Adrenal gland (tissue), 5 donors: Measurements from ENCODE around the gene PDGFC.

ENCODE experiments used
- POLR2A ChIP-seq, 2 donors: fragments of 450-650 bp; IDR thresholded peaks; one replicate each; pipeline ENCODE4 v1.6.1; 2017; ENCODE audit warnings: antibody characterized with exemption in 2 of 2, mild to moderate bottlenecking in 2 of 2, moderate library complexity in 1 of 2
- TF ChIP-seq, protein P1 (sequence below), 6 experiments: fragments of 450-650 bp in 4 of 6; fragments of 200-600 bp in 2 of 6; sonication (generic) in 1 of 6; IDR thresholded peaks; 1 replicate in 5 of 6; 2 replicates in 1 of 6; pipeline versions ENCODE4 v1.5.1 to v1.8.0; 2016 to 2021; ENCODE audit warnings: antibody characterized with exemption in 6 of 6, mild to moderate bottlenecking in 2 of 6, moderate library complexity in 1 of 6
- donor health status: DM: no; HTN: no; CAD: no.

DNA sequence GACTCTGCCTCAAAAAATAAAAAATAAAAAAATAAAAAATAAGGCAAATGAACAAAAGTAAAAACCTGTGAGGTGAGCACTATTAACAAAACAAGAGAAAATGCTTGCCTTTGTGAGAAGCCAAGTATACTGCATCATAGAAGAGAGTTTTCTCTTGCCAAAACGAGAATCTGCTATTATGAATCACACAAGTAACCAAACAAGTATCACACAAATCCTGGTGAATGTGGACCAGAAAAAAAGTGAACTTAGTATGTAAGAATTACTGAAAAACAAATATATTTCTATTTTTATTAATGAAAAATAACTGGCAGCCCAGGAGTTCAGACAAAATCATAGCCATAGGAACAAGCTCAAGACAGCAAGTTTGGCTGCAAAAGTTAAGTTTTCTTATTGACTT, 193.5 kb downstream of the PDGFC start:
- TF ChIP-seq, protein P1, sequence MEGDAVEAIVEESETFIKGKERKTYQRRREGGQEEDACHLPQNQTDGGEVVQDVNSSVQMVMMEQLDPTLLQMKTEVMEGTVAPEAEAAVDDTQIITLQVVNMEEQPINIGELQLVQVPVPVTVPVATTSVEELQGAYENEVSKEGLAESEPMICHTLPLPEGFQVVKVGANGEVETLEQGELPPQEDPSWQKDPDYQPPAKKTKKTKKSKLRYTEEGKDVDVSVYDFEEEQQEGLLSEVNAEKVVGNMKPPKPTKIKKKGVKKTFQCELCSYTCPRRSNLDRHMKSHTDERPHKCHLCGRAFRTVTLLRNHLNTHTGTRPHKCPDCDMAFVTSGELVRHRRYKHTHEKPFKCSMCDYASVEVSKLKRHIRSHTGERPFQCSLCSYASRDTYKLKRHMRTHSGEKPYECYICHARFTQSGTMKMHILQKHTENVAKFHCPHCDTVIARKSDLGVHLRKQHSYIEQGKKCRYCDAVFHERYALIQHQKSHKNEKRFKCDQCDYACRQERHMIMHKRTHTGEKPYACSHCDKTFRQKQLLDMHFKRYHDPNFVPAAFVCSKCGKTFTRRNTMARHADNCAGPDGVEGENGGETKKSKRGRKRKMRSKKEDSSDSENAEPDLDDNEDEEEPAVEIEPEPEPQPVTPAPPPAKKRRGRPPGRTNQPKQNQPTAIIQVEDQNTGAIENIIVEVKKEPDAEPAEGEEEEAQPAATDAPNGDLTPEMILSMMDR (IDR thresholded peaks at IDR 0.05) = no peak
- TF ChIP-seq POLR2A (IDR thresholded peaks at IDR 0.05) = no peak
